Measurements from ENCODE around the gene CLCN7. TPM values are rescaled to one million over a fixed set of nuclear protein-coding genes. Genes with fewer than 3 reads are reported as not detected.

The CLCN7 gene
- total and polyA plus RNA-seq, 11 donors = 30.3 to 70.8 (median 33.6) TPM

- H3K9me3 ChIP-seq = no peaks in the 10 kb centered on the region
- intact Hi-C loops (cut with DNase I) = no loop called here
- no peaks in the 10 kb centered on the region for H3K4me1 ChIP-seq
- WGBS, 4 donors = 76 to 87% (median 81%) methylated on average over 13 to 27 of the region's 27 CpGs
- TF ChIP-seq, protein P1, sequence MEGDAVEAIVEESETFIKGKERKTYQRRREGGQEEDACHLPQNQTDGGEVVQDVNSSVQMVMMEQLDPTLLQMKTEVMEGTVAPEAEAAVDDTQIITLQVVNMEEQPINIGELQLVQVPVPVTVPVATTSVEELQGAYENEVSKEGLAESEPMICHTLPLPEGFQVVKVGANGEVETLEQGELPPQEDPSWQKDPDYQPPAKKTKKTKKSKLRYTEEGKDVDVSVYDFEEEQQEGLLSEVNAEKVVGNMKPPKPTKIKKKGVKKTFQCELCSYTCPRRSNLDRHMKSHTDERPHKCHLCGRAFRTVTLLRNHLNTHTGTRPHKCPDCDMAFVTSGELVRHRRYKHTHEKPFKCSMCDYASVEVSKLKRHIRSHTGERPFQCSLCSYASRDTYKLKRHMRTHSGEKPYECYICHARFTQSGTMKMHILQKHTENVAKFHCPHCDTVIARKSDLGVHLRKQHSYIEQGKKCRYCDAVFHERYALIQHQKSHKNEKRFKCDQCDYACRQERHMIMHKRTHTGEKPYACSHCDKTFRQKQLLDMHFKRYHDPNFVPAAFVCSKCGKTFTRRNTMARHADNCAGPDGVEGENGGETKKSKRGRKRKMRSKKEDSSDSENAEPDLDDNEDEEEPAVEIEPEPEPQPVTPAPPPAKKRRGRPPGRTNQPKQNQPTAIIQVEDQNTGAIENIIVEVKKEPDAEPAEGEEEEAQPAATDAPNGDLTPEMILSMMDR (IDR thresholded peaks at IDR 0.05) = no peak
- no peak for TF ChIP-seq POLR2A (IDR thresholded peaks at IDR 0.05)
- ATAC-seq (no peak), DNase-seq (no peak)
- H3K36me3 ChIP-seq = no peaks in the 10 kb centered on the region
- no peaks in the 10 kb centered on the region for H3K27me3 ChIP-seq
- no peak overlapping the region for H3K4me3 ChIP-seq
- H3K27ac ChIP-seq = no peak overlapping the region
Measured at GRCh38 chr16:1439058-1439698, 35.6 kb downstream of the CLCN7 start.

DNA sequence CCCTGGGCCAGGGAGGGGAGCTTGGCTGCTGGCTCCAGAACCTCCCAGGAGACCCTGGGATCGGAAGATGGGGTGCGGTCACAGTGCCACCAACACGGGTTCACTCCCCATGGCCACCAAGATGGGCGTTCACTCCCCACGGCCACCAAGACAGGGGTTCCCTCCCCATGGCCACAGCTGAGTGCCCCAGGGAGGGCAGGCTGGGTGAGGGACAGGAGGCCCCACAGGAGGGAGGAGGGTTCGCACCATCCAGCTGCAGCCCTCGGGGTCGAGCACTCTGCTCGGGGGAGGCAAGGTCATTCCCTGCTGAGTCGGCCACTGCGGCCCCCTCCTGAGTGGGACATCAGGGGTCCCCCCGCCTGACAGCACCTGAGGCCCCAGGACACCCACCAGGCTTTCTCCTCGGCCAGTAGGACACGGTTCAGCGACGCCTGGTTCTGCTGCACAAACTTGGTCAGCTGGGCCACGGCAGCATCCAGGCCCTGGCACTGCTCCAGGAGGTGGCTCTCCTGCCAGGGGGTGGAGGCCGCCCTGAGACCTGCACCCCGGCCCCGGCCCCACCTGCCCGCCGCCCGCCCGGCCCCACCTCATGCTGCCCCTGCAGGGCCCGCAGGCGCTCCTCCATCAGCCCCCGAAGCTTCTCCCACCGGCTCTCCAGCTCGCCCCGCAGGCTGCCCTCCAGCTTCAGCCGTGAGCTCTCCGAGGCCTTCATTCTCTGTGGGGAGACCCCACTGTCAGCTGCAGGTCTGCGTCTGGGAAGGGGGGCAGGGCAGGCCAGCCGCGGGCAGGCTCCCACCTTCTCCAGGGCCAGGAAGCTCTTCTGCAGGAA is 36.4 kb downstream of the CLCN7 start:
- WGBS, 4 donors = 81 to 85% (median 82%) methylated on average over 10 to 35 of the region's 35 CpGs
- intact Hi-C loops (cut with DNase I) = no loop called here
- H3K4me1 ChIP-seq = peaks cover 0 to under 1% (median 0%) of the 10 kb centered on the region in 12 donors
- TF ChIP-seq, protein P1 (IDR thresholded peaks at IDR 0.05) = no peak
- TF ChIP-seq POLR2A (IDR thresholded peaks at IDR 0.05) = no peak
- H3K27ac ChIP-seq = no peak overlapping the region
- no peak for ATAC-seq
- no peak for DNase-seq
- no peaks in the 10 kb centered on the region for H3K27me3 ChIP-seq
- no peaks in the 10 kb centered on the region for H3K36me3 ChIP-seq
- H3K9me3 ChIP-seq = no peaks in the 10 kb centered on the region
- H3K4me3 ChIP-seq = no peak overlapping the region

DNA sequence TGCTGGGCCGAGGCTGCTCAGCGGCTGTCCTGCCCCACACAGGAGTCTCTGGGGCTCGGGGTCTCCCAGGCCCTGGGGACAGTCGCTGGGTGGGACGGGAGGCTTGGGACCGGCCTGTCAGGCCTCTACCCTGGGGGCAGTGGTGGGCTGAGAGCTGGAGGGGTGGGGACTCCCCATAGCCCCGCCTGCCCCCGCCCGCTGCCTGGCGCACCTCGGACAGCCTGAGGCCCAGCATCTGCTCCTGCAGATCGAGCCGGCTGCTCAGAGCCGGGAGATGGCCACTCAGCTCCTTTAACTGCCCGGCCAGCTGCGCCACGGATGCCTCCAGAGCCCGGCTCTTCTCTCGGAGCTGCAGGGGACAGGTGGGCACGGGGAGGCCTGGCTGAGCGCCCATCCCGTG is 37.2 kb downstream of the CLCN7 start:
- H3K4me3 ChIP-seq = no peak overlapping the region
- 83 to 92% (median 86%) methylated on average over 3 to 22 of the region's 22 CpGs for WGBS, 4 donors
- peaks cover 0 to 7% (median 0%) of the 10 kb centered on the region in 12 donors for H3K4me1 ChIP-seq
- H3K9me3 ChIP-seq = no peaks in the 10 kb centered on the region
- intact Hi-C loops (cut with DNase I) = no loop called here
- DNase-seq (no peak), ATAC-seq (no peak)
- no peaks in the 10 kb centered on the region for H3K36me3 ChIP-seq
- no peaks in the 10 kb centered on the region for H3K27me3 ChIP-seq
- TF ChIP-seq, protein P1 (IDR thresholded peaks at IDR 0.05) = no peak
- TF ChIP-seq POLR2A (IDR thresholded peaks at IDR 0.05) = no peak
- H3K27ac ChIP-seq = no peak overlapping the region

GRCh38 chr16:1436731-1437355 is 38.0 kb downstream of the CLCN7 start:
- no peaks in the 10 kb centered on the region for H3K36me3 ChIP-seq
- no peak for TF ChIP-seq POLR2A (IDR thresholded peaks at IDR 0.05)
- TF ChIP-seq, protein P1 (IDR thresholded peaks at IDR 0.05) = no peak
- H3K4me3 ChIP-seq = no peak overlapping the region
- H3K27ac ChIP-seq = no peak overlapping the region
- WGBS, 4 donors = 81 to 88% (median 84%) methylated on average over 22 to 47 of the region's 47 CpGs
- DNase-seq (no peak), ATAC-seq (no peak)
- H3K27me3 ChIP-seq = no peaks in the 10 kb centered on the region
- H3K9me3 ChIP-seq = no peaks in the 10 kb centered on the region
- intact Hi-C loops (cut with DNase I) = no loop called here
- H3K4me1 ChIP-seq = peaks cover 0 to 7% (median 0%) of the 10 kb centered on the region in 12 donors

All from heart left ventricle (tissue), 16 donors.